Measurements from ENCODE around the gene USP35. TPM values are rescaled to one million over a fixed set of nuclear protein-coding genes. Genes with fewer than 3 reads are reported as not detected.

USP35 gene
- total RNA-seq, 1 experiment from 2014 or later, result 10.6 TPM

- POLR2A ChIA-PET, result no interaction called here
These were observed 35.8 kb downstream of the USP35 start for GRCh38 chr11:78224506-78224905.

More at GRCh38 chr11:78224506-78224905, 35.8 kb downstream of the USP35 start:
- Mint-ChIP-seq H3K27me3 (ENCODE audit: low read depth) (no peaks in the 10 kb centered on the region), H3K27ac (no peak overlapping the region), H3K4me1 (no peaks in the 10 kb centered on the region), H3K9me3 (no peaks in the 10 kb centered on the region), H3K36me3 (peaks cover 14% of the 10 kb centered on the region), H3K4me3 (no peak overlapping the region)
- DNase-seq (ENCODE audit: low spot score), result no peak
- CTCF ChIA-PET, result no interaction called here
- ATAC-seq, result no peak
- TF ChIP-seq PRDM15 (CRISPR knock-in tag; IDR thresholded peaks at IDR 0.05) (no peak), SMAD3 (CRISPR knock-in tag; IDR thresholded peaks at IDR 0.05; ENCODE audit: borderline replicate concordance) (no peak), ERG (CRISPR knock-in tag; IDR thresholded peaks at IDR 0.05) (no peak), ZNF416 (CRISPR knock-in tag; IDR thresholded peaks at IDR 0.05) (no peak), FOXJ3 (CRISPR knock-in tag; IDR thresholded peaks at IDR 0.05; ENCODE audit: borderline replicate concordance) (no peak), USF1 (CRISPR knock-in tag; IDR thresholded peaks at IDR 0.05) (no peak), CBFB (CRISPR knock-in tag; IDR thresholded peaks at IDR 0.05; ENCODE audit: low read depth) (no peak), ZNF232 (CRISPR knock-in tag; IDR thresholded peaks at IDR 0.05) (no peak), NFE2L1 (CRISPR knock-in tag; IDR thresholded peaks at IDR 0.05) (no peak), PRRX2 (CRISPR knock-in tag; IDR thresholded peaks at IDR 0.05) (no peak), CDX4 (CRISPR knock-in tag; IDR thresholded peaks at IDR 0.05; ENCODE audit: borderline replicate concordance) (no peak), ESRRA (CRISPR knock-in tag; IDR thresholded peaks at IDR 0.05; ENCODE audit: borderline replicate concordance) (no peak), EMX1 (CRISPR knock-in tag; IDR thresholded peaks at IDR 0.05) (no peak), ZBTB21 (CRISPR knock-in tag; IDR thresholded peaks at IDR 0.05; ENCODE audit: borderline replicate concordance) (no peak), TEAD4 (CRISPR knock-in tag; IDR thresholded peaks at IDR 0.05) (no peak), JUN (CRISPR knock-in tag; IDR thresholded peaks at IDR 0.05) (no peak), AR (CRISPR knock-in tag; IDR thresholded peaks at IDR 0.05) (no peak), ZNF121 (CRISPR knock-in tag; IDR thresholded peaks at IDR 0.05) (no peak), GABPB1 (CRISPR knock-in tag; IDR thresholded peaks at IDR 0.05) (no peak)
